GM21447 (cell line): Measurements from ENCODE around the gene CEP112.

ENCODE experiments used
- ATAC-seq: cut with Tn5 transposase; IDR thresholded peaks from one replicate; pipeline ENCODE4 v1.9.1; 2021; ENCODE audit not compliant: unreplicated experiment

The CEP112 gene

GRCh38 chr17:66191593-66192377, at the start of gene CEP112:
Gene CEP112 (minus strand): TSS chr17:66192133.
- ATAC-seq: no peak

DNA sequence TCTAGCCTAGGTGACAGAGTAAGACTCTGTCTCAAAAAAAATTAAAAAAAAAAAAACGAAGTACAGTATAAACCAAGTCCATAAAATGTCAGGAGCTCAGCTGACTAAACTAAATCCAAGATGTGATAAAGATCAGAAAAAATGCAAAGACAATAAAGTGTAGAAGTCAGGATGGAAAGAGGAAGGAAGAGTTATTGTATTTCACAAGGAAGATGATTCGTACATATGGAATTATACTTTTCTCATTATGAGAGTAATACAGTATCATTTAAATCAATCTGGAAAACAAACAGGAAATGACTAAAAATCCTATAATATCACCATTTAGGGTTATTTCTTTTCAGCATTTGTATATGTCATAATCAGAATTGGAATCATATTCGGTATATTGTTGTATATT, 48.7 kb upstream of the CEP112 start:
- ATAC-seq: no peak

- no peak for ATAC-seq
Measured at GRCh38 chr17:66240013-66240412, 48.1 kb upstream of the CEP112 start.

DNA sequence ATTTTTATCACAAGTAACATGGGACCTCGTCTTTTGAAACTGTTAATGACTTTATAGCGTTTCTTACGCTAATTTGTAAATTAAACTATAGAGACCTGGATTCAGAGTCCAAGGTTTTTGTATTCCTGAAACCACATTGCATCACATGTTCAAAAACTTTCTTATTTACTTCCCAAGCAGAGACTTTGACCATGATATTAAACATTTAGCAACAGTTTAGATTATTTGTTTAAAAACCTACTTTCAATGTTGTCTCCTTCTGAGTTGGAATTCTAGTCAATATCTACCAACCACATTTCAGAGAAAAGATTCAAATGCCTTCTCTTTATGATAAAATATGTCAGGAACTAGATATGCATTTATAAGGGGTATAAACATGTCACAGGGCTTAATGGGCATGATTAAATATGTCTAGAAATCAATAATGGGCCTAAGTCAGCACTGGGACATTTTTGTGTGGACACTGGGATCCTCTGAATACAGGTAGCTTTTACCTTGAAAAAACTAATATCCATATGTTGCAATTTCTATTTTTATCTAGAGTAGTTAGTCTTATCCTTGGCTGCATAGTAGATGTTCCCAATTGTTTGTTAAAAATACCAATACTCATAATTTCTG, 43.6 kb upstream of the CEP112 start:
- no peak for ATAC-seq

DNA sequence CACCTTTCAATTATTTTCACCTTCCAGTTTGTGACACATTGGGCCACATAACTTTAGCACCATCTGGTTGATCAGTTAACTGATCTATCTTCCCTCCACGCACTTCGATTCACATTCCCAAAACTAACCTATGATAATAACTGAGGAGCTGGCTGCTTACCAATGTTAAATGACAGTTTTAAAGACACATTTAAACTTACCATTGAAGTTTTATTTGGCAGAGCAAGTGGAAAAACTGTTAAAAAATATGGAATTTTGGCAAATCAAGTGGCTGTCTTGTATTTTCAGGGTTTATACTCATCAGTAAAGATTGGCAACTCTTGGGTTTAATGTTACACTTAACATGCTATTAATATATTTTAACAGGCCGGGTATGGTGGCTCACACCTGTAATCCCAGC, 42.7 kb upstream of the CEP112 start:
- no peak for ATAC-seq

GRCh38 chr17:66233023-66233753, 41.3 kb upstream of the CEP112 start:
- no peak for ATAC-seq

DNA sequence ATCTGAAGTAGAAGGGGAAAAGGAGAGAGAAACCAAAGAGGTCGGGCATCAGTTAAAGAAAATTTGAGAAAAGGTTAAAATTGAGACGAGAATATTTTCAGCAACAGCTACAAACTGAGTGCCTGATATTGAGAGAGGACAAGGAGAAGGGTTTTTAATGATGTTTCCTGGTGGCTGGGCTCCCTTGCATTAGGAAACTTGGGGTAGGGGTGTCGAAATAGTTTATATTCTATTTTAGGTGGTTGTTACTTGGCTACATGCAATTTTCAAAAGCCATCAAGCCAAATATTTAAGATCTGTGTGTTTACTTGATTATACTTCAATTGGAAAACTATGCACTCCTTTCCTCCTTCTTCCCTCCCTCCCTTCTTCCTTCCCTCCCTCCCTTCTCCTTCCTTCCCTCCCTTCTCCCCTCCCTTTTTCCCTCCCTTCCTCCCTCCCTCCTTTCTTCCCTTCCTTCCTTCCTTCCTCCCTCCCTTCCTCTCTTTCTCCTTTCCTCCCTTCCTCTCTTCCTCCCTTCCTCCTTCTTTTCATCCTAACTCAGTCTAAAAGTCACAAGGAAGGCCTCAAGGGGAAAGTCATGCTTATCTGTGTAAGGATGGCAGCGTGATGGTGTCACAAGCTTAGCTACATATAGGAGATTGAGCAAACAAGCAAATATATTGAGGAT, 39.1 kb upstream of the CEP112 start:
- no peak for ATAC-seq

GRCh38 chr17:66229783-66230538, 38.0 kb upstream of the CEP112 start:
- ATAC-seq: no peak

- no peak for ATAC-seq
Measured at GRCh38 chr17:66228887-66229782, 37.2 kb upstream of the CEP112 start, which contains the start of gene APOH. Gene APOH (minus strand): TSS chr17:66229415. CDS start chr17:66229379, 36 bp downstream.

GRCh38 chr17:66227212-66228045, 35.5 kb upstream of the CEP112 start:
- ATAC-seq: no peak

GRCh38 chr17:66222798-66223350, 30.9 kb upstream of the CEP112 start:
- ATAC-seq: no peak

GRCh38 chr17:66221755-66222530, 30.0 kb upstream of the CEP112 start:
- no peak for ATAC-seq

GRCh38 chr17:66221343-66221742, 29.4 kb upstream of the CEP112 start:
- ATAC-seq: no peak

DNA sequence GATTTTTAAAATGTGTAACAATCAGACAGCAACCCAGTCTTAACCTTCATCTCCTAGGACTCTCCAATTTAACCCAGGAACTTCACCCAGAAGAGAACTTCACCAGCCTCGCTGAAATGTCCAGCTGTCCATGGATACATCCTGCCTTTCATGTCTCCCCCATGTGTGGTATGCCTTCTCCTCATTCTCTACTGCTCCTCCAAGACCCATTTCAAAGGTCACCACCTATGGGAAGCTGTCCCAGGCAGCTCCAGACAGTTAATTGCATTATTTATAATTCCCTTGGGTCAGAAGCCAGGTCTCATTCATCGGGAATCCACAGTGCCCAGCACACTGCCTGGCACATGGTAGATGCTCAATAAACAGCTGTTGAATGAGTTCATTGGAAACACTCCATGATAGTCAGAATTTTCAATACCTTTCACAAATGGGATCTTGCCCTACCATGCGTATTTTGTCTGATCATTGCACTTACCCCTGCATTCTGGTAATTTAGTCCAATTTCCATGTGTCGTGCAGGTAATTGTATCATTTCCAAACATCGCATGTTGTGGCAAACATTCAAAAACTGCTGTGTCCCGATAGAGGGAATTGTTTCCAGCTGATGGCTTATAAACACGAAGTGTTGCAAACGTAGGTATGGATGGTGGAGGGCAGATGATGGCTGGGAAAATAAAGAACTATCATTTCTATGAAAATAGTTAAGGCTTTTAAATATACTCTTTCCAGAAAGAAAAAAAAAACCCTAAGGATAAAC, 28.3 kb upstream of the CEP112 start:
- ATAC-seq: no peak

- ATAC-seq: no peak
Measured at GRCh38 chr17:66215529-66215911, 23.6 kb upstream of the CEP112 start.

DNA sequence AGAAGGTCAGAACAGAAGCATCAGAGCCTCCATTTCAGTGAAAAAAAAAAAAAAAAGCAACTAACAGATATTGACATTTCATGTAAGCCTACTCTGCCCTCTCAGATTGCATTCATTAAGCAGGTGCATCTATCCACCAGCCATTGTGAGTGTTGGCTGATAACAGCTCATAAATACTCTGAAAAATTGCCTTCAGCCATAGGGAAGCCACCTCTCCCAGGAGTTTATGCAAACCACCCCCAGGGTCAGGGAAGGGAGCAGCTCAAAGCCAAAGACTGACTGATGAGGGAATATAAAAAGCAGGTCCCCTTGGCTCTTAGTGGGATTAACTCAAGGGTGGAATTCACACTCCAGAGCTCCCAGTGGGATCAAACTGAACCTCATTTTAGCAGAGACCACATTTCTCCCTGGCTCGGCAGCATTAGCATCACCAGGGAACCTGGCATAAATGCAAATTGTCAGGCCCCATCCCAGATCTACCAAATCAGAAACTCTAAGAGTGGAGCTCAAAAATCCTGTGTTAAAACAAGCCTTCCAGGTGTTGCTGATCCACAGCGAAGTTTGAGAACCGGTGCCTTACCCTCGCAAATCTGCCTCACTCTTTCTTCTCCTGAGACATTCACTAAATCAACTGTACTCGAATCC, 23.1 kb upstream of the CEP112 start:
- no peak for ATAC-seq
